Neural cell (in vitro differentiated cells): ENCODE results near the gene DNAJC10. TPM values are rescaled to one million over a fixed set of nuclear protein-coding genes. Genes with fewer than 3 reads are reported as not detected.
"Not testable (repeated sequence)": the region's sequence is repeated elsewhere in the genome, so short reads cannot be mapped to it uniquely, and the experiment has no call there.

Experiments
- H2AFZ ChIP-seq: fragments of 200-600, 300-800 bp; sonication (generic), shearing (Covaris generic); 2 replicates; pipeline ENCODE4 v1.6.0; 2014; ENCODE audit warnings: low read depth, mild to moderate bottlenecking, antibody characterized with exemption, low read length, moderate library complexity
- H3F3A ChIP-seq: fragments of 200-600 bp; shearing (Covaris generic); 2 replicates; pipeline ENCODE4 v1.6.1; 2016; ENCODE audit warnings: mild to moderate bottlenecking, moderate library complexity, mixed read lengths, antibody characterized with exemption, low read length; ENCODE audit not compliant: insufficient read depth, poor library complexity, severe bottlenecking
- H3K27ac ChIP-seq: fragments of 200-600, 300-800 bp; sonication (generic), shearing (Covaris generic); 2 replicates; pipeline ENCODE4 v1.5.1; 2014; ENCODE audit warnings: mild to moderate bottlenecking, low read length, moderate library complexity
- H3K27me3 ChIP-seq: fragments of 300-800, 200-600 bp; sonication (generic), shearing (Covaris generic); 2 replicates; pipeline ENCODE4 v1.6.0; 2014; ENCODE audit warnings: mild to moderate bottlenecking, low read depth, low read length, moderate library complexity; ENCODE audit not compliant: insufficient read depth
- H3K36me3 ChIP-seq: fragments of 300-800, 200-600 bp; sonication (generic), shearing (Covaris generic); 2 replicates; pipeline ENCODE4 v1.5.1; 2014; ENCODE audit warnings: mild to moderate bottlenecking, antibody characterized with exemption, low read length, moderate library complexity; ENCODE audit not compliant: insufficient read depth
- H3K4me2 ChIP-seq: fragments of 300-800, 200-600 bp; sonication (generic), shearing (Covaris generic); 2 replicates; pipeline ENCODE4 v1.6.0; 2014; ENCODE audit warnings: mild to moderate bottlenecking, low read length
- H3K4me3 ChIP-seq: fragments of 300-800, 200-600 bp; sonication (generic), shearing (Covaris generic); 2 replicates; pipeline ENCODE4 v1.5.1; 2014; ENCODE audit warnings: mild to moderate bottlenecking, low read length, moderate library complexity
- H3K79me2 ChIP-seq: fragments of 200-600 bp; shearing (Covaris generic); replicated peaks from 2 replicates; pipeline ENCODE4 v1.6.0; 2014; ENCODE audit warnings: mild to moderate bottlenecking, low read length, moderate library complexity; ENCODE audit not compliant: insufficient read depth
- H3K9ac ChIP-seq: fragments of 300-800, 200-600 bp; sonication (generic), shearing (Covaris generic); 2 replicates; pipeline ENCODE4 v1.6.1; 2016; ENCODE audit warnings: mild to moderate bottlenecking, low read length, mixed read lengths
- H3K9me2 ChIP-seq: fragments of 200-600 bp; shearing (Covaris generic); 2 replicates; pipeline ENCODE4 v1.6.1; 2016; ENCODE audit warnings: mild to moderate bottlenecking, low read length, mixed read lengths; ENCODE audit not compliant: insufficient read depth
- H3K9me3 ChIP-seq: fragments of 200-600, 300-800 bp; sonication (generic), shearing (Covaris generic); 2 replicates; pipeline ENCODE4 v1.6.1; 2016; ENCODE audit warnings: mild to moderate bottlenecking, mixed run types, low read length, moderate library complexity, mixed read lengths
- H4K20me1 ChIP-seq: fragments of 200-600 bp; shearing (Covaris generic); 2 replicates; pipeline ENCODE4 v1.6.1; 2016; ENCODE audit warnings: mild to moderate bottlenecking, mixed run types; ENCODE audit not compliant: insufficient read depth
- EP300 ChIP-seq: fragments of 450-650 bp; conservative IDR thresholded peaks from 2 replicates; pipeline ENCODE4 v1.6.1; 2014; ENCODE audit warnings: antibody characterized with exemption, mild to moderate bottlenecking, moderate library complexity; ENCODE audit not compliant: poor library complexity, severe bottlenecking
- EZH2 ChIP-seq: fragments of 200-600, 300-800 bp; shearing (Covaris generic), sonication (generic); IDR thresholded peaks from 2 replicates; pipeline ENCODE4 v1.6.1; 2014; ENCODE audit warnings: antibody characterized with exemption, low read length, borderline replicate concordance, mild to moderate bottlenecking; ENCODE audit not compliant: insufficient read depth, poor library complexity, severe bottlenecking
- MXI1 ChIP-seq: fragments of 450-650 bp; conservative IDR thresholded peaks from 2 replicates; pipeline ENCODE4 v1.6.1; 2014; ENCODE audit warnings: antibody characterized with exemption, mild to moderate bottlenecking; ENCODE audit not compliant: poor library complexity, severe bottlenecking
- POLR2AphosphoS5 ChIP-seq: IDR thresholded peaks from 2 replicates; pipeline ENCODE4 v1.6.1; 2012
- RAD21 ChIP-seq: fragments of 450-650 bp; conservative IDR thresholded peaks from 2 replicates; pipeline ENCODE4 v1.6.1; 2014; ENCODE audit warnings: antibody characterized with exemption, mild to moderate bottlenecking, moderate library complexity
- SMC3 ChIP-seq: fragments of 450-650 bp; conservative IDR thresholded peaks from 2 replicates; pipeline ENCODE4 v1.6.1; 2014; ENCODE audit warnings: antibody characterized with exemption, mild to moderate bottlenecking, moderate library complexity; ENCODE audit not compliant: poor library complexity
- TAF1 ChIP-seq: IDR thresholded peaks from 2 replicates; pipeline ENCODE4 v1.6.1; 2012; ENCODE audit warnings: low read depth
- polyA plus RNA-seq: library from polyadenylated mRNA; depleted of rRNA; stranded (reverse); fragments of >200 nt; gene quantifications from 2 replicates; pipeline ENCODE4 v1.2.3, GENCODE V29; 2014
- TF ChIP-seq, protein P1 (sequence below): IDR thresholded peaks from 2 replicates; pipeline ENCODE4 v1.6.1; 2012; ENCODE audit warnings: borderline replicate concordance
- TF ChIP-seq, protein P2 (sequence below): fragments of 450-650 bp; IDR thresholded peaks from 2 replicates; pipeline ENCODE4 v1.5.1; 2014; ENCODE audit warnings: antibody characterized with exemption, mild to moderate bottlenecking, moderate library complexity; ENCODE audit not compliant: poor library complexity, severe bottlenecking

Gene DNAJC10
- polyA plus RNA-seq, 1 donor from 2014 or later: 92.5 TPM

DNA sequence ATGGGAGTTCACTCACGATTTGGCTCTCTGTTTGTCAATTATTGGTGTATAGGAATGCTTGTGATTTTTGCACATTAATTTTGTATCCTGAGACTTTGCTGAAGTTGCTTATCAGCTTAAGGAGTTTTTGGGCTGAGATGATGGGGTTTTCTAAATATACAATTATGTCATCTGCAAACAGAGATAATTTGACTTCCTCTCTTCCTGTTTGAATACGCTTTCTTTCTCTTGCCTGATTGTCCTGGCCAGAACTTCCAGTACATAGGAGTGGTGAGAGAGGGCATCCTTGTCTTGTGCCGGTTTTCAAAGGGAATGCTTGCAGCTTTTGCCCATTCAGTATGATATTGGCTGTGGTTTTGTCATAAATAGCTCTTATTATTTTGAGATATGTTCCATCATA is 66.6 kb downstream of the DNAJC10 start:
- H3K9me2 ChIP-seq, H3K4me2 ChIP-seq, H2AFZ ChIP-seq, H3K9me3 ChIP-seq, H3K27me3 ChIP-seq, H3K36me3 ChIP-seq, H3K9ac ChIP-seq, H3K79me2 ChIP-seq, H4K20me1 ChIP-seq, H3F3A ChIP-seq, H3K4me3 ChIP-seq, H3K27ac ChIP-seq: not testable (repeated sequence)

DNA sequence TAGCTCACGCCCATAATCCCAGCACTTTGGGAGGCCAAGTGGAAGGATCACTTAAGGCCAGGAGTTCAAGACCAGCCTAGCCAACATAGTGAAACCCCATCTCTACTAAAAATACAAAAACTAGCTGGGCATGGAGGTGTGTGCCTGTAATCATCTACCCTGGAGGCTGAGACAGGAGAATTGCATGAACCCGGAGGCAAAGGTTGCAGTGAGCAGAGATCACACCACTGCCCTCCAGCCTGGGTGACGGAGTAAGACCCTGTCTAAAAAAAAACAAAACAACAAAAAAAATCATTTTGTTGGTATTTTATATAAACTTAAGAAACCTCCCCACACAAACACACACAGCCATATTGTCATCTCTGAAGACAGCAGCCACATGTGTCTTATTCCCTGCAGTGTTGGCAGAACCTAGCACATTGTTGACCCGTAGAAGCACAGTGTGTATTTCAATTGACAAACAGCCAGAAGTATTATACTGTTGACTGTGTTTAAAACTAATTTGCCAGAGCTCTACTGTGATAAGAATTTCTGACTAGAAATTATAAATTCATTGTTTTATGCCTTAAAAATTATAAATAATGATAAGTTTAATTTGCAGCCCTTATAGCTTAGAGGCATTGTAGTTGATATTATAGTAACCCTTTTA is 68.1 kb downstream of the DNAJC10 start:
- Histone ChIP-seq H3K79me2 (no peaks in the 10 kb centered on the region), H3K4me2 (no peak overlapping the region), H3K9ac (no peak overlapping the region), H3K9me3 (no peaks in the 10 kb centered on the region), H3K27ac (no peak overlapping the region), H2AFZ (no peak overlapping the region), H3K27me3 (no peaks in the 10 kb centered on the region), H3K9me2 (no peaks in the 10 kb centered on the region), H3F3A (no peaks in the 10 kb centered on the region), H3K36me3 (peaks cover 5% of the 10 kb centered on the region), H4K20me1 (no peaks in the 10 kb centered on the region), H3K4me3 (no peak overlapping the region)
- TF ChIP-seq EP300 (no peak), POLR2AphosphoS5 (no peak), SMC3 (no peak), RAD21 (no peak), EZH2 (no peak), MXI1 (no peak), TAF1 (no peak)
- TF ChIP-seq, protein P1, sequence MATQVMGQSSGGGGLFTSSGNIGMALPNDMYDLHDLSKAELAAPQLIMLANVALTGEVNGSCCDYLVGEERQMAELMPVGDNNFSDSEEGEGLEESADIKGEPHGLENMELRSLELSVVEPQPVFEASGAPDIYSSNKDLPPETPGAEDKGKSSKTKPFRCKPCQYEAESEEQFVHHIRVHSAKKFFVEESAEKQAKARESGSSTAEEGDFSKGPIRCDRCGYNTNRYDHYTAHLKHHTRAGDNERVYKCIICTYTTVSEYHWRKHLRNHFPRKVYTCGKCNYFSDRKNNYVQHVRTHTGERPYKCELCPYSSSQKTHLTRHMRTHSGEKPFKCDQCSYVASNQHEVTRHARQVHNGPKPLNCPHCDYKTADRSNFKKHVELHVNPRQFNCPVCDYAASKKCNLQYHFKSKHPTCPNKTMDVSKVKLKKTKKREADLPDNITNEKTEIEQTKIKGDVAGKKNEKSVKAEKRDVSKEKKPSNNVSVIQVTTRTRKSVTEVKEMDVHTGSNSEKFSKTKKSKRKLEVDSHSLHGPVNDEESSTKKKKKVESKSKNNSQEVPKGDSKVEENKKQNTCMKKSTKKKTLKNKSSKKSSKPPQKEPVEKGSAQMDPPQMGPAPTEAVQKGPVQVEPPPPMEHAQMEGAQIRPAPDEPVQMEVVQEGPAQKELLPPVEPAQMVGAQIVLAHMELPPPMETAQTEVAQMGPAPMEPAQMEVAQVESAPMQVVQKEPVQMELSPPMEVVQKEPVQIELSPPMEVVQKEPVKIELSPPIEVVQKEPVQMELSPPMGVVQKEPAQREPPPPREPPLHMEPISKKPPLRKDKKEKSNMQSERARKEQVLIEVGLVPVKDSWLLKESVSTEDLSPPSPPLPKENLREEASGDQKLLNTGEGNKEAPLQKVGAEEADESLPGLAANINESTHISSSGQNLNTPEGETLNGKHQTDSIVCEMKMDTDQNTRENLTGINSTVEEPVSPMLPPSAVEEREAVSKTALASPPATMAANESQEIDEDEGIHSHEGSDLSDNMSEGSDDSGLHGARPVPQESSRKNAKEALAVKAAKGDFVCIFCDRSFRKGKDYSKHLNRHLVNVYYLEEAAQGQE: no peak
- TF ChIP-seq, protein P2, sequence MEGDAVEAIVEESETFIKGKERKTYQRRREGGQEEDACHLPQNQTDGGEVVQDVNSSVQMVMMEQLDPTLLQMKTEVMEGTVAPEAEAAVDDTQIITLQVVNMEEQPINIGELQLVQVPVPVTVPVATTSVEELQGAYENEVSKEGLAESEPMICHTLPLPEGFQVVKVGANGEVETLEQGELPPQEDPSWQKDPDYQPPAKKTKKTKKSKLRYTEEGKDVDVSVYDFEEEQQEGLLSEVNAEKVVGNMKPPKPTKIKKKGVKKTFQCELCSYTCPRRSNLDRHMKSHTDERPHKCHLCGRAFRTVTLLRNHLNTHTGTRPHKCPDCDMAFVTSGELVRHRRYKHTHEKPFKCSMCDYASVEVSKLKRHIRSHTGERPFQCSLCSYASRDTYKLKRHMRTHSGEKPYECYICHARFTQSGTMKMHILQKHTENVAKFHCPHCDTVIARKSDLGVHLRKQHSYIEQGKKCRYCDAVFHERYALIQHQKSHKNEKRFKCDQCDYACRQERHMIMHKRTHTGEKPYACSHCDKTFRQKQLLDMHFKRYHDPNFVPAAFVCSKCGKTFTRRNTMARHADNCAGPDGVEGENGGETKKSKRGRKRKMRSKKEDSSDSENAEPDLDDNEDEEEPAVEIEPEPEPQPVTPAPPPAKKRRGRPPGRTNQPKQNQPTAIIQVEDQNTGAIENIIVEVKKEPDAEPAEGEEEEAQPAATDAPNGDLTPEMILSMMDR: no peak

DNA sequence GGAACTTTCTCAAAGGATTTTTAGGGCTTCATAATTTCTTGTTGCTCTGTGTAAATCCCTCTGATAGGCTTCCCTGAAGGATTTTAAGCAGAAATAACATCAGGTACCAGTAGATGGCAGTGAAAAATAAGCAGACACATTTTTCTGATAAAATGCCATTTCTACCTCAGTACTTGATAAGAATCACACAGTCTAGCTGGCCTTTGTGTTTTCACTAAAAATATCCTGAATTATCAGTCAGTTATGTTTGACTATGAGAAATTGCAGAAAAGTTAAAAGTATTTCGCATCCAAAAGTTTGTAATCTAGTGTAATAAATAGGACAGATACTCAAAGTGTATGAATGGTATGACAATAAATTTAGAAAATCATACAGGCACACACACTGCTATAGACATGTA is 68.7 kb downstream of the DNAJC10 start:
- H3K9me2 ChIP-seq: no peaks in the 10 kb centered on the region
- H3K27ac ChIP-seq: no peak overlapping the region
- H3K9me3 ChIP-seq: no peaks in the 10 kb centered on the region
- H3K27me3 ChIP-seq: no peaks in the 10 kb centered on the region
- no peaks in the 10 kb centered on the region for H4K20me1 ChIP-seq
- peaks cover 5% of the 10 kb centered on the region for H3K36me3 ChIP-seq
- TF ChIP-seq MXI1: no peak
- TF ChIP-seq POLR2AphosphoS5: no peak
- TF ChIP-seq TAF1: no peak
- TF ChIP-seq RAD21: peak; percentile 87
- TF ChIP-seq, protein P2: peak; percentile 82
- peak; percentile 81 for TF ChIP-seq SMC3
- TF ChIP-seq, protein P1: no peak
- TF ChIP-seq EZH2: no peak
- TF ChIP-seq EP300: no peak
- no peaks in the 10 kb centered on the region for H3K79me2 ChIP-seq
- no peak overlapping the region for H3K9ac ChIP-seq
- no peak overlapping the region for H3K4me3 ChIP-seq
- no peak overlapping the region for H2AFZ ChIP-seq
- H3K4me2 ChIP-seq: no peak overlapping the region
- no peaks in the 10 kb centered on the region for H3F3A ChIP-seq
